ENCODE data around the gene CASK. TPM values are rescaled to one million over a fixed set of nuclear protein-coding genes. Genes with fewer than 3 reads are reported as not detected.

Gene CASK
- total RNA-seq, 1 donor from 2014 or later = 38.2 TPM

DNA sequence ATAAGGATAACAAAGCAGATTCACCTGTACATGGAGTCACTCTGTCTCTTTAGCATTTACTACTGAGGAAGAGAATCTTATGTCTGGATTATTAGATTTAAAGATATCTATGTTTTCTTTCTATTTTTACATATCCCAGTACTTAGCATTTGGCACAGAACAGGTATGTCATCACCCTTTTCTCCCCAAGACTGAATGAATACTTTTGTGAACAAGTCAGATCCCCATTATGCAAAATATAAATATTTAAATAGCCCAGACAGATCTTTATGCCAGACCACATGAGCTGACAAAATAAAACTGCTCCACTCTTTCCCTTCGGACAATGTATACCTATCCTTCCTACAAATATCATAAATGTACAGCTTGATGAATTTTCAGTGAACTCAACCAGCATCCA lies 94.5 kb downstream of the CASK start:
- Histone ChIP-seq H3K4me3 (no peak overlapping the region), H3K9me3 (no peaks in the 10 kb centered on the region), H3K27me3 (ENCODE audit: low read depth) (no peaks in the 10 kb centered on the region), H3K36me3 (no peaks in the 10 kb centered on the region), H3K4me1 (no peaks in the 10 kb centered on the region), H3K27ac (no peak overlapping the region)
- TF ChIP-seq, protein P1, sequence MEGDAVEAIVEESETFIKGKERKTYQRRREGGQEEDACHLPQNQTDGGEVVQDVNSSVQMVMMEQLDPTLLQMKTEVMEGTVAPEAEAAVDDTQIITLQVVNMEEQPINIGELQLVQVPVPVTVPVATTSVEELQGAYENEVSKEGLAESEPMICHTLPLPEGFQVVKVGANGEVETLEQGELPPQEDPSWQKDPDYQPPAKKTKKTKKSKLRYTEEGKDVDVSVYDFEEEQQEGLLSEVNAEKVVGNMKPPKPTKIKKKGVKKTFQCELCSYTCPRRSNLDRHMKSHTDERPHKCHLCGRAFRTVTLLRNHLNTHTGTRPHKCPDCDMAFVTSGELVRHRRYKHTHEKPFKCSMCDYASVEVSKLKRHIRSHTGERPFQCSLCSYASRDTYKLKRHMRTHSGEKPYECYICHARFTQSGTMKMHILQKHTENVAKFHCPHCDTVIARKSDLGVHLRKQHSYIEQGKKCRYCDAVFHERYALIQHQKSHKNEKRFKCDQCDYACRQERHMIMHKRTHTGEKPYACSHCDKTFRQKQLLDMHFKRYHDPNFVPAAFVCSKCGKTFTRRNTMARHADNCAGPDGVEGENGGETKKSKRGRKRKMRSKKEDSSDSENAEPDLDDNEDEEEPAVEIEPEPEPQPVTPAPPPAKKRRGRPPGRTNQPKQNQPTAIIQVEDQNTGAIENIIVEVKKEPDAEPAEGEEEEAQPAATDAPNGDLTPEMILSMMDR (IDR thresholded peaks at IDR 0.05) = no peak
- ATAC-seq (no peak), DNase-seq (no peak)
- intact Hi-C loops (cut with DNase I) = no loop called here

DNA sequence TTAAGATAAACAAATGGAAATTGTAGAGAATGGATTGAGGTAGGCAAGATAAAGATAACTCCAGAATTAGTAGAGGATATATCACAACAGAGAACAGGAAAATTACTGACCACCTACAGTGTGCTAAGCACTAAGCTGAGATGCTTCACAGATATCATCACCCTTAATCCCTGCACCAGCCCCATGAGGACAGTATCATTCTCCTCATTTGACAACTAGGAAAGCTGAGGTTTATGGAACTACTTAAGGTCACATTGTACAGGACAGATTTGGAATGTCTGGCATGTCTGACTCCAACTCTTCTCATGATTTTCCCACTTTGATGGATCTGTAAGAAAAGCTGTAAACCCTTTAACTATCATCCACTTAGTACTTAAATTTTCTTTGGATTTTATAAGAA lies 95.5 kb downstream of the CASK start:
- intact Hi-C loops (cut with DNase I) = no loop called here
- Histone ChIP-seq H3K4me3 (no peak overlapping the region), H3K27ac (no peak overlapping the region), H3K27me3 (ENCODE audit: low read depth) (no peaks in the 10 kb centered on the region), H3K36me3 (no peaks in the 10 kb centered on the region), H3K9me3 (no peaks in the 10 kb centered on the region), H3K4me1 (no peaks in the 10 kb centered on the region)
- TF ChIP-seq, protein P1 (IDR thresholded peaks at IDR 0.05) = no peak
- DNase-seq = no peak
- no peak for ATAC-seq

GRCh38 chrX:41825796-41826195 lies 97.6 kb downstream of the CASK start:
- Histone ChIP-seq H3K27ac (no peak overlapping the region), H3K27me3 (ENCODE audit: low read depth) (no peaks in the 10 kb centered on the region), H3K4me3 (no peak overlapping the region), H3K9me3 (no peaks in the 10 kb centered on the region), H3K4me1 (no peaks in the 10 kb centered on the region), H3K36me3 (no peaks in the 10 kb centered on the region)
- intact Hi-C loops (cut with DNase I) = no loop called here
- ATAC-seq (no peak), DNase-seq (no peak)
- TF ChIP-seq, protein P1 (IDR thresholded peaks at IDR 0.05) = no peak

GRCh38 chrX:41824551-41824950 lies 98.8 kb downstream of the CASK start:
- no peak overlapping the region for H3K4me3 ChIP-seq
- no peaks in the 10 kb centered on the region for H3K4me1 ChIP-seq
- DNase-seq = no peak
- no peaks in the 10 kb centered on the region for H3K9me3 ChIP-seq
- H3K27me3 ChIP-seq (ENCODE audit: low read depth) = no peaks in the 10 kb centered on the region
- no peak overlapping the region for H3K27ac ChIP-seq
- TF ChIP-seq, protein P1 (IDR thresholded peaks at IDR 0.05) = no peak
- no peak for ATAC-seq
- intact Hi-C loops (cut with DNase I) = no loop called here
- no peaks in the 10 kb centered on the region for H3K36me3 ChIP-seq

- intact Hi-C loops (cut with DNase I) = no loop called here
- DNase-seq (no peak), ATAC-seq (no peak)
- H3K4me3 ChIP-seq = no peak overlapping the region
- H3K4me1 ChIP-seq = no peaks in the 10 kb centered on the region
- H3K36me3 ChIP-seq = no peaks in the 10 kb centered on the region
- no peaks in the 10 kb centered on the region for H3K9me3 ChIP-seq
- TF ChIP-seq, protein P1 (IDR thresholded peaks at IDR 0.05) = no peak
- no peak overlapping the region for H3K27ac ChIP-seq
- no peaks in the 10 kb centered on the region for H3K27me3 ChIP-seq (ENCODE audit: low read depth)
Observed at GRCh38 chrX:41823402-41823801, 100.0 kb downstream of the CASK start.

DNA sequence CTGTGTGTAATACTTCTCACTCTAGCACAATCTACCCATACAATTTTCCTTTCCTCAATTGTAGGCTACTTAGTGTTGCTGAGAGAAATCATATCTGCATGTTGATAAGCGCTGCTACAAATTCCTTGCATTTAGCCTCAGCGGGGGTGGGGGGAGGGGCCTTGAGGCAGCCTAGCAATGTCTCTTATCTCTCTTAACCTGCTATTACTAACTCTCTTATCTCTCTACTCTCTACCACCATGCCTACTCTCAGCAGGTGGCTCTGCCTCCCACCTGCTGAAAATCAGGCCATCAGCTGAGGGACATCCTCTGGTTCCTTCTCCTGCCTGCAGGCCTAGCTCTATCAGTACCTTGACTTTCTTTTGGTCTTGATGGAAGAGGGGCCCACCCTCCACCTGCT lies 100.5 kb downstream of the CASK start:
- H3K4me1 ChIP-seq = no peaks in the 10 kb centered on the region
- H3K4me3 ChIP-seq = no peak overlapping the region
- ATAC-seq (no peak), DNase-seq (no peak)
- H3K9me3 ChIP-seq = no peaks in the 10 kb centered on the region
- H3K27ac ChIP-seq = no peak overlapping the region
- TF ChIP-seq, protein P1 (IDR thresholded peaks at IDR 0.05) = no peak
- no peaks in the 10 kb centered on the region for H3K27me3 ChIP-seq (ENCODE audit: low read depth)
- no peaks in the 10 kb centered on the region for H3K36me3 ChIP-seq
- intact Hi-C loops (cut with DNase I) = no loop called here

Data from lower lobe of right lung (tissue), 2 donors.